HG02798 (cell line): ENCODE measurements around the gene MED7.

Source experiments
- ATAC-seq: cut with Tn5 transposase; IDR thresholded peaks from one replicate; pipeline ENCODE4 v1.9.1; 2021; ENCODE audit warnings: mild to moderate bottlenecking; ENCODE audit not compliant: unreplicated experiment, poor library complexity

Gene MED7

DNA sequence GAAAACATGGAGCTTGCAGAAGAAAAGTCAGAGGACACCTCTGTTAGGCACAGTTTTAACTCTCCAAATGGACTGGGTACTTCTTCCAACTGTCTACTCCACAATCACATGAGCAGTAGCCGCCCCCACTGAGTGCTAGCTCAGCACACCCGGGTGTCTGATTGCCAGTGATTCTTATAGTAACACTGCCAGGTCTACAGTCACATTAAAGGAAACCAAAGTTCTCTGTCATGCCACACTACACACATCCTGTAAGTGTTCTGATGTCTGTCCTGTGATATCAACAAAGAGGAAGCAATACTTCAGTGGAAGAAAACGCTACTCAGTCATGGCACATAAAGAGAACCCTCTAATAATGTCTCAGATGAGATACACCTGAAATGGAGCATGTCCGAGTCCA lies 33.7 kb downstream of the MED7 start, which contains the start of gene HAVCR2:
HAVCR2 (minus strand) TSS at position 69 of the 400 bp plus-strand sequence; CDS start at position 8, 61 bp downstream.
- peak; percentile 80 for ATAC-seq

DNA sequence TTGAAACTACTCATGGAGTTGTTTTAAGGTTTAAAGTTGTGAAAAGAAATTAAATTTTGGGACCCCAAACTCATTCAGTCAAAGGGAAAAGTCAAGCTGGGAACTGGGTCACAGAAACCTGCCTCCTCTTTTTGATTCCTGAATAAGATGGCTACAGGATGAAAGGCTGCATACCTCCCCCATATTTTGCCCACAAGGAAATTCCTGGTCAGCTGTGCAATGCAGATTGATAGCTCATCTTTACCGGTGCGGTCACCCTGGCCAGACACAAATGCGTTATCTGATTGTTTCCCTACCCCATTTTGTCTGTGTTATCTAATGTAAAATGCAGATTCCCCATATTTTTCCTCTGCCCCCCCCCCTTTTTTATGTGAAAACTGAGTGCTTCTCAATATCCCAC lies 35.2 kb downstream of the MED7 start:
- no peak for ATAC-seq

DNA sequence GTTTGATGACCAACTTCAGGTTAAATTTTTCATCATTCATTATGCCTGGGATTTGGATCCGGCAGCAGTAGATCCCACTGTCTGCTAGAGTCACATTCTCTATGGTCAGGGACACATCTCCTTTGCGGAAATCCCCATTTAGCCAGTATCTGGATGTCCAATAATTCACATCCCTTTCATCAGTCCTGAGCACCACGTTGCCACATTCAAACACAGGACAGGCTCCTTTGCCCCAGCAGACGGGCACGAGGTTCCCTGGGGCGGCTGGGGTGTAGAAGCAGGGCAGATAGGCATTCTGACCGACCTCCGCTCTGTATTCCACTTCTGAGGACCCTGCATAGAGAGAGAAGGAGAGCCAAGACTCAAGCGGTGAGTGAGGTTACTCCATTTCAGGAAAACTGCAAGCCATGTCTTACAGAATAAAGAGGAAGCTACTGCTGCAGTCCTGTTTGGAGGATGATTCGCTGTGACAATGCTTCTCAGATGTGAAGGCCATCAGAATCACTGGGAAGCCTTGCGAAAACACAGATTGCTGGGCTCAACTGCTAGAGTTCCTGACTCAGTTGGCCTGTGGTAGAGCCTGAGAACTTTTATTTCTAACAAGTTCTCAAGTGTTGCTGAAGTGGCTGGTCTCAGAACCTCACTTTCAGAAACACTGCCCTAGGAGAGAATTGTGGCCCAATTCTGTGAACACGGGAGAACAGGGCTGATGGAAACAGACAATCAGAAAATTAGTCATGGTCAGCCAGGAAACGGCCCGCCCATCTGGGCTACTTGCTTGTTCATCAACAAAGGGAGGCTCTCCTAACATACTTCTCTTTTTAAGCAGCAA lies 35.8 kb downstream of the MED7 start:
- no peak for ATAC-seq

DNA sequence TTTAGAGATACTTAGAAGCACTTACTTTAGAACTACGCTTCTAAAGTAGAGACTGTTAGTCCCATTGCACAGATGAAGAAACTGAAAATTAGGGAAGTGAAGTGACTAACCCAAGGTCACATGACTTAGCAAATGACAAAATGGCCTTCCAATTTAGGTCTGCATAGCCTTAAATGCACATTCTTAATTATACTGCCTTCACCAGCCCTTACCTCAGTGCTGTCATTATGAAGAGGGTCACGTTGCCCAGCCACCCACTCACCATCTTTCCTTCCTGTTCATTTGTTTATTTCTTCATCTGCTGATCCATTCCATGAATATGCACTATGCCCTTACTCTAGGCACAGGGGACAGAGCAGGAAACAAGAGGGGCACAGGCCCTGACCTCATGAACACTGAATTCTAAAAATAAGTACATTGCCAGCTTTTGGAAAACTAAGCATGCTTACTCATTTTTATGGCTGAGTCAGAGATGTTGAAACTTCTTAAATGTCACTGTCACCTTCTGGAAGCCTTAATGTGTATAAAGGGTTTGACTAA lies 42.5 kb downstream of the MED7 start:
- ATAC-seq, result peak; percentile 43

DNA sequence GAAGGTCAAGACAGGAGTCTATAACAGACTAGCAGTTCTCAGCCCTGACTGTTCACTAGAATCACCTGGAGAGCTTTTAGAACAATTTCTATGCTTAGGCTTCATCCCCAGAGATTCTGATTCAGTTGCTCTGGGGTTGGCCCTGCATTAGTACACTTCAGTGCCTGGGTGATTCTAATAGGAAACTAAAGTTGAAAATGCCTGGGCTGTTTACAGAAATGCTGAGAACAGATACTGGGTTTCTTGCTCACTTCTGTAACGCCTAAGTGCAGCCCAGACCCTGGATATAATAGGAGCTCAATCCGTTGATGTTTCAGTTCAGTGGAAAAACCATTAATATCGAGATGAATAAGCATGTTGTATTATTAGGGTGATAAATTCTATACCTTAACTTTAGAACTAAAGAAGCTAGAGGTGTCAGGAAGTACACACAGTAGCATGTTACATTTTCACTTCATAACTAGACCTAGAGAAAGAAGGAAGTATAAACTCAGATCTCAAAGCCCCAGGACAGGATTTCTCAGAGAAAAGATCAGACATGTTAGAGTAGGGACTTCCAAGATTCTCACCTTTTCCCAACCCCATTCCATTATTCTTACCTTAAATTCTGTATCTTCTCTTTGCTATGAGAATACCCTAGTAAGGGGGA lies 54.2 kb downstream of the MED7 start:
- peak; percentile 57 for ATAC-seq
